SHP77 (cell line): ENCODE data around the gene KCTD16.

ENCODE experiments used
- DNase-seq, 2 experiments: peaks; one replicate each; lab custom pipeline; 2025; lab: John Stamatoyannopoulos, UW

The KCTD16 gene

DNA sequence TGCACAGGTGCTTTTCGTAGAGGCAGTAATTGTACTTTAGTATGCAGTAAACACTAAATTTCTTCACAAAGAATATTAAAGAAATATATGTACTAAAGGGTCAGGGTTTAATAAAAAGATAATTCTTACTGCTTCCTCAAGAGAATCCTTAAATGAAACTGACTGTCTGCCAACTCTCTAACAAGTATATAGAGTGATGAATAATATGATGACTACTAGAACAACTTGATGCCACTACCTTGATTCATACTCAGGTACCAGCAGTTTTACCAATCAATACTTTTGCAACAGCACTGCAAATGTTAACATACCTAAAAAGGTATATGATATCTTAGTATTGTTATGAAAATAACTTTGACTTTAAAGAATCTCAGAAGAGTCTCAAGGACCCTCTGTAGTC, 4.0 kb upstream of the KCTD16 start:
- DNase-seq, result no peak

DNA sequence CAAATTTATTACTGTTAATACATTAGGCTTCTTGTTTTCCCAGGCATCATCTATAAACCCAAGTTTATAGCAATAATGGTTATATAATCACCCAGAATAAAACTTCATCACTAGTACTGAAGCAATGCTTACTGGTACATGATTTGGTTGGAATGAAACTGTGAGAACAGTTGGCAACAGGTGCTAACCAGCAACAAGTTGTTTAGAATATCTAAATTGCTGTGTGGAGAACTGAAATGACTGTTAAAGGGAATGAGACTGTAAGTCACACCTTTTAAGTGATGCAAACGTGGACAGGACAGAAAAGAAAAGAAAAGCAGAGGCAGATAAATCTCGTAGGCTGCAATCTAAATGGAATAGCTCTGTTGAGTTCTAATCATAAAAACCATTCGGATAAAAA, 2.7 kb upstream of the KCTD16 start:
- DNase-seq, result no peak

DNA sequence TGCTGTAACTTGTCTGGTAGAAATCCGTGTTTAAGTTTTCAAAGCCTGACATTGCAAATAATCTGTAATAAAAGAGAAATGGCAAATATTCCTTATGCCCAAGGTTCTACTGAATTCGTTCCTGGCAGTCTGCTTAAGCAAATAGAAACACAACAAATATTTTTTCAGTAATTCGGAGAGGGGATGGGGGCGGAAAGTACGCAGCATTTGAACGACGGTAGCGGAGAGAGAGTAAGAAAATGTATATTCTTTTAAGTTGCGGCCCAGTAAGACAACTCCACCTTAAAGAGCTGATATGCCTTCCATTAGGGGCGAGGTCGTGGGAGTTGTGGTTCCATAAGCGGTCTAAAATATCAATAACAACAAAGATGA, 783 bp upstream of the KCTD16 start:
- DNase-seq, result no peak

DNA sequence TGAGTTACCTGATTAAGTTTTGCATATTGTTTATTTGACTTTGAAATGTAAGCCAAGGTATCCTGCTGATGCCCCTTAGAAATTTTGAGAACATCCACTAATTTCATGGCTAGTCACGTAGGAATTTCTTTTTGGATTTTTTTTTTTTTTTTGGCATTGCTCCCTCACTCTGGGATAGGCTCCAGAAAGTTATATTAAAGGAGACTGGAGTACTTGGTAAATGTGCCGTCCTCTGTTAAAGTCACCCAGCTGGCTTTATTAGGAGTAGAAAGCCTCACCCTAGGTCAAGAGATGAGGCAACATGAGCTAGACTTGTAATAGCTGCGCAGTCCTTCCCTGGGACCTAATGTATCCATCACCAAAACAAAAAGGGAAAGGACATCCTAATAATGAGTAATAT, 3.1 kb downstream of the KCTD16 start:
- DNase-seq, result no peak

DNA sequence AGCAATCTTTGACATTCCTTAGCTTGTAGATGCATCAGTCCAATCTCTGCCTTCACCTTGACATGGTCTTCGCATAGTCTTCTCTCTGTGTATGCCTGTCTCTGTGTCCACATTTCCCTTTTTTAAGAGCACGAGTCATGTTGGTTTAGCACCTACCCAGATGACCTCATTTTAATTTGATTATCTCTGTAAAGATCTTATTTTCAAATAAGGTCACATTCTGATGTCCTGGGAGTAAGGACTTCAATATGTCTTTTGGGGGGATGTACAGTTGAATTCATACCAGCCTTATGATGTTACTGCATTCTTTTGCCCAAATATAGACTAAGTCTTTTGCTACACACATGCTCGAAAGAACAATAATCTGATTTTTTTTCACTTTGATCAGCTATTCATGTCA, 6.9 kb downstream of the KCTD16 start:
- DNase-seq, result no peak

DNA sequence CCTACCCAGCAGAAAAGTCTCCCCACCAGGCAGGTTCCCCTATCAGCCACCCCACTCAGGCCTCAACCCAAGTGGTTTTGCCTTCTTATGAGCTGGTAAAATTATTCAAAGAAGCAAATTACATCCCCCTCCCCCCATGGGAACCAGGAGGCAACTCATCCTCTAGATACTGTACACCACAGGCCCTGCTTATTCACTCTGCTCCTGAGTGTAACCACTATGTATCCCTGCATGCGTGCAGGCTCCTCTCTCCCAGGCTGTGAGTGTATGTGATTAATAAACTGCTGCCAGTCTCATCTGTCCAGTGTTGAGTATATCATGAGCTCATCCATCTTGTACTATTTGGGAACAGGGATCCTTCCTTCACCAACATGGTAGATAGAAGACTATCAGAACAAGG, 8.6 kb downstream of the KCTD16 start:
- DNase-seq, result no peak

DNA sequence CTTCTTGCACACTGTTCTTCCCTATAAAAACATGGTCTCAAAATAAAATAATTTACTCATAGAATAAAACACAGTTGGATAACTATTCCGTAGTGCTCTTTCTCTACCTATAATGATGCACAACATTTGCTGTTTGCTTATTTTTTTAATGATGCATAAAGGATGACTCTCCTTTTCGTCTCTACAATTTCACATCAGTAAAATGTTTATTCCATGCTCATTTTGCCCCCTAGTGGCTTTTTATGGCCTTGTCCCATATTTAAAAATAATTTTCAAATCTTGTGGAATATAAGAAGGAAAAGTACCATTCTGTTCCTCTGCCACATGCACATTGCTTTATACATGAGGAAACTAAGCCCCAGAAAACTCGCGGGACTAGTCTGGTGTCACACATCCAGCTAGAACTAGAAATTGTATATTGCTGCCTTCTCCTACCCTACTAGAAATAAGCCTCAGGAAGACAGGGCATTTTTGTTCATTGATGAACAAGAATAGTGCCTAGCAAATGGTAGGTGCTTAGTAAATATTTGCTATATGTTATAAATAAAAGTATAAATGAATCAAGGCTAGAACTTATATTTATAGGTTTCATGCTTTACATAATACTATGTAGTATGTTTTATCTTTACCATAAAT, 12.7 kb downstream of the KCTD16 start:
- DNase-seq, result peak; percentile 10 to 30

DNA sequence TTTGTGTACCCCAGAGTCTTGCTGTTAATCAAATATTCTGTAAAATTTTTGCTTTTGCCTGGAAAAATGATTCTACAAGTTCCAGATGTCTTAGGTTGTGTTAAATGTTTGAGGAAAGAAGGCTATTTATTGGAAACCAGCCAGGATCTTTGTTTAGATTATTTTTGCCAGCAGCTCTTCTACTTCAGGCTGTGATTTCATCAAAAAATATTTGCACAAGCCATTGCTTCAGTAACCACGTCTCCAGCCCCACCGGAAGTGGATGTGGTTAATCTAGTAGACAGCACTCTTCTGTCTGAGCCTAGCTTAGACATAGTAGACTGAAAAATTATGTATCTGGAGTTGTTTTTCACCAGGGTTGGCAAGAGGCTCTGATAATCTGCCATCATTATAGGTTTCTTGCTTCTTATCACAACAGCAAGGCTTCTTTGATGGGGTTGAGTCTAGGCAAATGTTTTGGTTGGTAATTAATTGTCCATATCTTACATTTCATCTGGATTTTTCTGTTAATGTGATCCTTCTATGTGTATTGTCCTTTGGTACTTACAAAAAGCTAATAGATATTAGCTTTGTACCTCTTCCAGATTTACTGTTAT, 17.1 kb downstream of the KCTD16 start:
- peak; percentile 66 to 90 for DNase-seq

DNA sequence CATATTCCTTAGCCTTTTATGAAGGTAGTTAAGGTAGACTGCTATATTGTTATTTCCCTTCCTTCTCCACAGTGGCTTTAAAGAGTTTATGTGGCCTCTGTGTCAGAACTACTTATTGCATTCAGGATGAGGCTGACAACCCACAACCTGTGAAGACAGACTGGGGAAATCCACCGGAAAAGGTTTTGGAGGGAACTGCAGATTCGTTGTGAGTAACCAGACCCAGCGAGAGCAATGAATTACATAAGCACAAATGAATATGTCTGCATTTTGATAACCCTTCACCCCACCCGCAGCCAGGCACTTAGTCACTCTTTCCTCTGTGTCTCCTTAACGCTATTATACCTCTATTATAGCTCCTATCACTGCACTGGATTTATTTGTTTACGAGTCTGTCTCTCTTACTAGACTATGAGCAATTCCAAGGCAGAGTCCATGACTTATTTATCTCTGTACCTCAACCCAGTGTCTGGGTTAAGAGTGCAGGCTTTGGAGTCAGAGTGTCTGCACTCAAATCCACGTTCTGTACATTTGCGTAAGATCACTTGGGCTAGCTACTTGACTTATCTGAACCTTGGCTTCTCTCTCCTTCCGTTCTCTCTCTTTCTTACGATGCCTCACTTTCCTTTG, 19.2 kb downstream of the KCTD16 start:
- DNase-seq, result no peak

DNA sequence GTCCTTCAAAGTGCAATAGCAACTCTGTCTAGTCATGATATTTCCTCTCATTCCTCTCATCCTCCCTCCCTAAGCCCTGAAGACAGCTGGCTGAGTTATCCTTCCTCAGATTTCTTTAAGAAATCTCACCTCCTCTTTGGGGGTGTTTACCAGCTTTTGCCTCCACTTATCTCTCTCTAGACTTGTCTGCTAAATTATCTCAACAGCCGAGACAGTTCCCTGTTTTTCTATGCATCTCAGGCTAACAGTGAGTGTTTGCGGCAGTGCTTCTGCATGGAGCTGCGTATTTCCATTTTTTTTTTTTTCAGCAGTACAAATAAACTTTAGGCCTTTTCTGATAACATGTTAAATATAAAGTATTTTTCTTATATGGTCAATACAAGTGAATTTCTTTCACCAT, 20.9 kb downstream of the KCTD16 start:
- DNase-seq, result no peak

DNA sequence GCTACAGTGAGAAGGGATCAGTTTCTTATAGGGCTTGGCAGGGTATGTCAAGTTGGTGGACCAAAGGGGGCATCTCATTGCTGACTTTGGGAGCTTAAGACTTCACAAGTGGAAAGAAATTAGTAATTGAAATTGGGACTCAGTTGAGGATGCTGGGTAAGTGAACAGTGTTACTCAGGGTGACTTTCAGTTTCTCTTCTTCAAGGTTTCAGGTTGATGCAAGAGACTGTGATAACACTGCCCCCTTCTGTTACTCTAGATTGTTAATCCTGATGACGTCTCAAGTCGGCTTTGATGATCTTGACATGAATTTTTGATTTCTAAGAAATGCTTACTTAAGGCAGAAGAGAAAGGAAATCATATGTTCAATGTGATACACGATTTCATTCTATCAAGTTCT, 21.3 kb downstream of the KCTD16 start:
- peak; percentile 71 to 77 for DNase-seq

DNA sequence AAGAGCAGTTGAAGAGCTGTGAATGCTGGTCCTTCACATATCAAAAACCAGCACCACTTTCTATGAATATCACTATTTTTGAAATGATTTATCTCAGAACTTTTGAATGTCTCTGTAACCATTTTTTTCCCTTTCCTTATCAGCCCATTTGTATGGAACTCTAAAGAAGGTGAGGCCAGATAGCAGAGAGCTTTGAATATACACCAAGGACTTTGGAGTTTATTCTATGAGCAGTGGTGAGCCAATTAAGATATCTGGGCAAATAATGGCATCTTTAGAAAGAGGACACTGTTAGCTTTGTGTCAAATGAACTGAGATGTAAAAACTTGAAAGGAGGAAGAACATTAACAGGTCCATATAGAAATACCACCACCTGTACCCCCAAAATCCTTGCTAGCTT, 22.0 kb downstream of the KCTD16 start:
- DNase-seq, result no peak

DNA sequence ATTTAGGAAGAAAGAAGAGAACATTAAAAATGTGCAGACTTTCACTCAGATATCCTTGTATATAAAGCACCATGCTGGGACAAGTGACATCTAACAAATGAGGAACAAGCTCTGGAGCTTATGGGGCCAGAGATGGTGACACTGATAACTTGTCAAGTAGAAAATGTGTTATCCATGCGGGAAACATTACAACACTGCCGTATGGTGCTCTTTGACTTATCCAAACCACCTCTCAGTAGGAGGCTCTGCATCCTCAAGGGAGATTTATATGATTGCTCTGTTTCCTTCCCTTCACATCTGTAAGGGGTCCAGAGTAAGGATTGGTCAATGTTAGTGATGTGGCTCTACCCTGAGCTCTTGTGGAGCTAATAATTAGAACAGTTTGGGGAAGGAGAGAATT, 23.5 kb downstream of the KCTD16 start:
- no peak for DNase-seq

DNA sequence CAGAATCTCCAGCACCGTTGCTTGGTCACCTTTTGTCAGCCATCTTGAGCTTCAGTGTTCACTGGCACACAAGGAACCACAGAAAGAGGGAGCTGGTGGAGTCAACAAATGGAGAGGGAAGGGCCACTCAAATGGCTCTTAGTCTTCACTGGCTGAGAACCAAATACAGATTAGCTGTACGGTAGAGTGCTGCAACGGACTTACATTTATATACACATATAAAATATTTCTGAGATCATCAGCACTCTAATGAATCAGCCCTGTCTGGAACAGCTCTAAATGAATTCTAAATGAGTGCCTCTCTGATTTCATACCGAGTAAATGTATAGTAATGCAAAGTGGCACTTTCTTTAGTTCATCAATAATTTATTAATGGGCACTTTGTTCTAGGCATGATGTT, 24.8 kb downstream of the KCTD16 start:
- DNase-seq, result no peak

DNA sequence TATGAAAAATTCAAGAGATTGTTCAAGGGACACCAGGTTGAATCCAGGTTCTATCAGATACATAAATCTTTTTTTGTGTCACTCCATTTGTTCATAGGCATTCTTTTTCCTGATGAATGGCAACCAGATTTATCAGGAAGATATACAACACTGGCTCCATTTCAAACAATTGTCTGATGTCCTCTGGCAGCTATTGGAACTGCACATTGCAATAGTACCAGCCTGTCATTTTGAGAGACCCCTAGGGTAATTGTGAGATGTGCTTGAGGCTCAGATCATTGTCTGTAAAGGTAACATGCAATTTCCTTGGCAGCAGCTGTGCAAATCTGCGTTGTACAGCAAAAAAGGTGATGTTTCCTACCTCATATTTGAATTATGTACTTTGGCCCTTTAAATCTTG, 25.9 kb downstream of the KCTD16 start:
- peak; percentile 43 to 52 for DNase-seq

DNA sequence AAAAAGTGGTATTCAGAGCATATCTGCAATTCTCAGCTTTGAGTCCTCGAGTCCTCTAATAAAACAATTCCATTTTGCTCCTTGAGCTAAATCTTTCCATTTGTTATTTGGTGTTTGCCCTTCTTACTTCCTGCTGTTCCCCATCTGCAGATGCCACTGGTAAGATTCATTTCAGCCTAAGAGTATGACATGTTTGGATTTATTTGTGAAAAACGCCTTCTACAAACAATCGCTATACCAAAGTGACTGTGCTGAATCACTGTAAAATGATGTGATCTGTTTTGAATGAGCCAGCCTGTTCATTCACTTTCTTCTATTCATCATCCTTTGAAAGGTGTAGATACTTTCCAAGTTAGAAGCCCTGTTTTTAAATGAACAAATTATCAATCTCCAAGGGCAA, 27.7 kb downstream of the KCTD16 start:
- DNase-seq, result no peak

DNA sequence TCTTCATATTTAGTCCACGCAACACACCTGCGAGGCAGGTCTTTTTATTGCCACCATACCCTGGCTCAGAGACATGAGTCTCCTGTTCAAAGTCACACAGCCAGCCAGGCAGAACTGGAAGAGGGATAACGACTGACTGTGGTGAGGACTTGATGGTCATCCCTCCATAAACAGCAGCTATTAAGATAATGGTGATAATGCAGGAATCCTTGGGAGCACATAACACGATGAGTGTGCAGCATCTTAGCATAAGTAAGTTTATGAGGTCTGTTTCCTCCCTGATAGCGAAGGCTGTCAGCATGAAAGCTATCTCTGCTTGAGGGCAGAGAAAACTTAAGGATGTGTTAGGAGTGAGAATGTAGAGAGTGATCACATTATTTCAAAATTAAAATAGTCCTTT, 30.9 kb downstream of the KCTD16 start:
- DNase-seq, result no peak

DNA sequence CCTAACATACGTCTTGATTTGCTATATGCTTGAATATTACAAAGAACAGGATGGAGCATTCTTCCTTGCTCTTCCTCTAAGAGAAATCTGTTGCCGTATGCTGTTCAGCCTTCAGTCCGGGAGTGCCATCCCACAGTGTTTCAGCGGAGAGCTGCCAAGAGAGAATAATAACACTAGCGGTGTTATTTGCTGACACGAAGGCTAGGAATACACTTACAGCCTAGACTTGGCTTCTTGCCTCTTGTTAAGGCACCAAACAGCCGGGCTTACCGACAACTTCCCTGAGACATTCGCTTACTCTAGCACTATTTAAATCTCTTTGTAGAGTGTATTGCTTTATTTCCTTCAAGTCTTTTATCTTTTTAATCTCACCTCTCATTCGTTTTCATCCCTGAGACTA, 31.4 kb downstream of the KCTD16 start:
- DNase-seq, result no peak

DNA sequence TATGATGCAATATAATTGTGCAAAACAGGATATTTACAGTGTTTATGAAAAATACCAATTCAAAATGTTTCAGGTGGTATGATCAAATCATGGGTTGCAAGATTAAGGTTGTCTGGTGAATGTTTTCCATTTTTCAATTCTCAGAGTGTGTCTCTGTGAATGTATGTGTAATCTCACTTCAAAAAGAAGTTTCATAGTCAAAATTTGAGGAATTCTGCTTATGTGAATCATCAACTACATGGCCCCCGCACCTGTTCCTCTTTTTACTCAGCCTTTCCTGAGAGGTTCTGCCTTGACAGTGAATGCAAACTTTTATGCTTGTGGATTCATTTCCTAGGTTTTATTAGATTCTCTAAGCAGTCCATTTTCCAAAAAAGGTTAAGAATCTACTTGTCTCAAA, 32.1 kb downstream of the KCTD16 start:
- no peak for DNase-seq

DNA sequence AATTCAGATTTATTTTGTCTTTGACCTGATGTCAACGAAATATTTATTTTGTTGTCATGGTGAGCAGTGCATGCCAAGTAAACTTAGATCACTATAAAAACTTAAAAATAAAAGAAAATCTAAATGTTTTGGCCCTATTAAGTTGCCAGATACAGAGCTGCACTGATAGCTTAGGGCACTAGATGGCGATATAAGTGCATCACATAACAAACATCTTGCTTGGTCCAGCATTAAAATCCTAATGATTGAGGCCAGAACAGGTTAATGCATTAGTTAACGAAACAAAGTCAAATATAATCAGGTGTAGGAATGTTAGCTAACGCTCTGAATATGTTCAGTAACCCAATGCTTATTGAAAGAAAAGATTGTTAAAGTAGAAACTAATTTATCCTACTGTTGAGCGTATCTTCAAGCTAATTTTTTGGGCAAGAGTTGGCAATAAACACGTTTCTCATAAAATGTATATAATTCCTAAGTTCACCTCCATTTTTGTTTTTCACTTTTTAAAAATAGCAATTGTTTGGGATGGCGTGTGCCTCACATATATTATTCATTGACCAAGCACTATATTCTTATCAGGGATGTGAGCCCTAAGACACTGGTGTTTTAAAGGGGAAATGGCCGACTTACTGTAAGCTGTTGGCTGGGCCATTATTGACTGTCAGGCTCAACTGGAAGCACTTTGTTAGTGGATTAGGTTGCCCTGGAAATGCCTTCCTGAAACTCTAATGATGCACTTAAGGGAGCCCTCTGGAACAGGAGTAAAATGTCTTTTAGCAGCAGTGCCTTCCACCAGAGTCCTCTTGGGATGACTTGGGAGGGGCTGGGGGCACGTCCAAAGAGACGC, 33.3 kb downstream of the KCTD16 start:
- DNase-seq, result peak; percentile 60 to 68

DNA sequence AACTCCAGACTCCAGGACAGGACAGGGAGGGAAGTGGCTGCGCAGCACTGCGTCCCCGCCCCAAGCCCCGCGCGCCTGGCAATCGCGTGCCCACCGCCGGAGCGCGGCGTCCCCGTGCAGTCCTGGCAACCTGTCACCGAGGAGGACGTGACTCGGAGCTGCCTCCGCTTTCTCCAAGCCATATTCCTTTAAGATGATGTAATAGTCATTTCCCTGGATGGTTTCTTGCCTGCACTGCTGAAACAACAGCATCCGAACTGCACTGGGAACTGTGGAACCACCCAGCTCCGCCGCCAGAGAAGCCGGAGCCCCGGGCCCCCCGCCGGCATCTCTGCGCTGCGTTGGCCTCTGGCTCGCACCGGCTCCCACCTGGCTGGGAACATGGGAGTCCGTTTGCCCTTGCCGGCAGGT, 34.5 kb downstream of the KCTD16 start:
- peak; percentile 22 to 55 for DNase-seq

DNA sequence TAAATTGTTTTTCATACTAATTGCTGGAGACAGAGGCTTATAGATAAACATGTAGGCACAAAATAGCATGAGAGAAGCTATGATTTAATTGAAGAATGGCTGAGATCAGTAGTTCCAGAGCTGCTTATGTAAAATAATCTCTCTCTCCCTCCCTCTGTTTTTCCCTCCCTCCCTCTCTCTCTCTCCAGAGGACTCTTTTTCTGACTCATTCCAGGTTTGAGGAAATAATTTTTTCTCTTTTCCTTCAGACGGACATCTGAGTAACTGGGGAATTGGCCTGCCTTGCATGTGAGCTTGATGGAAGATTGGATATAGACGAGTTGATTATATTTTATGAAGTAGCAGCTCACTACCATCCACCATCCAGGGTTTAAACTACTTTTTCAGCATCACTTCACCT, 35.5 kb downstream of the KCTD16 start:
- DNase-seq, result no peak

DNA sequence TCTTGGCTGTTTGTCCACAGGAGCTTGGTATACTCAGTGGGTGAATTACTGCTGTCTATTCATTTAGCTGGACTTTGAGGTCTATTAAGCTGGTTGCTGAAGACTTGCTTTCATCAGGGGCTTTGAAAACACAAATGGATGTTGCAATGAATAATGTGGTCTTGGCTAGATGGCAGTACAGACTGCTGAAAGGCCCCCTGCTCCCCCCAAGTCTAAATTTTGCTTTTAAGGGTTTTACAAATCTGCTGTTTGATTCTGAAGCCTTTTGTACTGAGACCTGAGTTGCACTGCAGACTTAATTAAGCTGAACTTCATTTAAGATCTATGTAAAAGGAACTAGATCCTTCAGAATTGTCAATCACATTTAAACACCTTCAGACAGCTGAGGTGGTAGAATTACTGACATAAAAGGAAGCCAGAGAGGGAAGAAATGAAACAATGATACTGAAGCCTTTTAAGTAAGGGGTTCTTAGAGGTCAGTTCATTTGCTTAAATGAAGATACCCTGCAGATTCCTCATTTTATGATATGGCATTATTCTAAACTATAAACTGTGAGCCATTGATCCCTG, 37.3 kb downstream of the KCTD16 start:
- peak in 1 of 2 experiments; percentile 29 for DNase-seq
